H9 (cell line): ENCODE results near the gene ZNF540. TPM values are rescaled to one million over a fixed set of nuclear protein-coding genes. Genes with fewer than 3 reads are reported as not detected.
A peak's percentile ranks its signal among the peaks of the same experiment; 100 is the strongest.

Experiments used
- DNase-seq: peaks from one replicate; pipeline ENCODE4 v3.0.0-alpha.2; 2017
- H2AFZ ChIP-seq: one replicate; pipeline ENCODE4 v1.6.1; 2013; ENCODE audit warnings: mild to moderate bottlenecking, low read length, control low read depth, moderate library complexity
- H2AK5ac ChIP-seq: 2 replicates; pipeline ENCODE4 v1.6.1; 2013; ENCODE audit warnings: low read length, control low read depth, mixed read lengths; ENCODE audit not compliant: insufficient read length
- H2BK120ac ChIP-seq: one replicate; pipeline ENCODE4 v1.6.1; 2013; ENCODE audit warnings: low read depth, mild to moderate bottlenecking, low read length, control low read depth, inconsistent platforms; ENCODE audit not compliant: poor library complexity, severe bottlenecking
- H2BK12ac ChIP-seq: 2 replicates; pipeline ENCODE4 v1.6.1; 2013; ENCODE audit warnings: low read length, control low read depth, mixed read lengths, low read depth; ENCODE audit not compliant: insufficient read length
- H2BK15ac ChIP-seq: 2 replicates; pipeline ENCODE4 v1.6.1; 2013; ENCODE audit warnings: low read depth, low read length, control low read depth
- H2BK20ac ChIP-seq: one replicate; pipeline ENCODE4 v1.6.1; 2013; ENCODE audit warnings: low read depth, mild to moderate bottlenecking, low read length, control low read depth, inconsistent platforms; ENCODE audit not compliant: poor library complexity, severe bottlenecking
- H2BK5ac ChIP-seq: 2 replicates; pipeline ENCODE4 v1.6.1; 2013; ENCODE audit warnings: low read length, control low read depth, mixed read lengths; ENCODE audit not compliant: insufficient read length
- H3K14ac ChIP-seq: 2 replicates; pipeline ENCODE4 v1.6.1; 2013; ENCODE audit warnings: low read length, control low read depth; ENCODE audit not compliant: insufficient read depth
- H3K18ac ChIP-seq: 2 replicates; pipeline ENCODE4 v1.6.1; 2013; ENCODE audit warnings: low read depth, mild to moderate bottlenecking, mixed read lengths, low read length, control low read depth; ENCODE audit not compliant: insufficient read length
- H3K23ac ChIP-seq: 2 replicates; pipeline ENCODE4 v1.6.1; 2013; ENCODE audit warnings: low read length, control low read depth, mixed read lengths, low read depth; ENCODE audit not compliant: insufficient read length
- H3K23me2 ChIP-seq: 2 replicates; pipeline ENCODE4 v1.6.1; 2013; ENCODE audit warnings: low read depth, mild to moderate bottlenecking, mixed read lengths, low read length, control low read depth; ENCODE audit not compliant: insufficient read length, poor library complexity, severe bottlenecking
- H3K27ac ChIP-seq: 2 replicates; pipeline ENCODE4 v1.5.1; 2013; ENCODE audit warnings: low read length, control low read depth, mixed read lengths, low read depth; ENCODE audit not compliant: insufficient read length
- H3K27me3 ChIP-seq: 2 replicates; pipeline ENCODE4 v1.6.1; 2013; ENCODE audit warnings: low read length, control low read depth, inconsistent platforms; ENCODE audit not compliant: insufficient read depth
- H3K4ac ChIP-seq: 2 replicates; pipeline ENCODE4 v1.6.1; 2013; ENCODE audit warnings: low read depth, mild to moderate bottlenecking, control low read depth, inconsistent platforms, low read length, moderate library complexity
- H3K4me1 ChIP-seq: 2 replicates; pipeline ENCODE4 v1.6.1; 2013; ENCODE audit warnings: low read length, control low read depth, inconsistent platforms; ENCODE audit not compliant: insufficient read depth
- H3K4me2 ChIP-seq: 2 replicates; pipeline ENCODE4 v1.6.1; 2013; ENCODE audit warnings: low read length, control low read depth, mixed read lengths; ENCODE audit not compliant: insufficient read length, insufficient read depth
- H3K56ac ChIP-seq: 2 replicates; pipeline ENCODE4 v1.6.1; 2013; ENCODE audit warnings: low read depth, mild to moderate bottlenecking, mixed read lengths, low read length, control low read depth; ENCODE audit not compliant: insufficient read length
- H3K79me1 ChIP-seq: 2 replicates; pipeline ENCODE4 v1.6.1; 2013; ENCODE audit warnings: low read depth, mild to moderate bottlenecking, moderate library complexity, low read length, control low read depth, inconsistent platforms; ENCODE audit not compliant: insufficient read depth, poor library complexity, severe bottlenecking
- H3K79me2 ChIP-seq: 2 replicates; pipeline ENCODE4 v1.6.1; 2013; ENCODE audit warnings: low read length, control low read depth, inconsistent platforms; ENCODE audit not compliant: insufficient read depth
- H3K9ac ChIP-seq: 2 replicates; pipeline ENCODE4 v1.6.1; 2013; ENCODE audit warnings: low read length, control low read depth, mixed read lengths; ENCODE audit not compliant: insufficient read length; ENCODE audit errors: extremely low read depth
- H3K9me3 ChIP-seq: one replicate; pipeline ENCODE4 v1.6.1; 2013; ENCODE audit warnings: low read depth, low read length, inconsistent platforms; ENCODE audit not compliant: control insufficient read depth
- H3T11ph ChIP-seq: one replicate; pipeline ENCODE4 v1.6.1; 2013; ENCODE audit warnings: mild to moderate bottlenecking, low read length, control low read depth, inconsistent platforms
- H4K20me1 ChIP-seq: one replicate; pipeline ENCODE4 v1.6.1; 2013; ENCODE audit not compliant: control insufficient read depth, insufficient read length, insufficient read depth
- H4K5ac ChIP-seq: 2 replicates; pipeline ENCODE4 v1.6.1; 2013; ENCODE audit warnings: low read depth, mild to moderate bottlenecking, mixed read lengths, low read length, control low read depth; ENCODE audit not compliant: insufficient read length
- H4K8ac ChIP-seq: replicated peaks from 2 replicates; pipeline ENCODE4 v1.6.1; 2013; ENCODE audit warnings: low read length, control low read depth, mixed read lengths, low read depth; ENCODE audit not compliant: insufficient read length
- H4K91ac ChIP-seq: 2 replicates; pipeline ENCODE4 v1.6.1; 2013; ENCODE audit warnings: low read depth, mild to moderate bottlenecking, moderate library complexity, mixed read lengths, low read length, control low read depth; ENCODE audit not compliant: insufficient read length
- H3K27ac Mint-ChIP-seq, 3 experiments: 2 replicates in 2 of 3; 3 replicates in 1 of 3; pipeline ENCODE4 v1.8.0; 2020 to 2021; ENCODE audit warnings: mixed read lengths in 3 of 3, mild to moderate bottlenecking in 1 of 3, moderate library complexity in 1 of 3
- H3K27me3 Mint-ChIP-seq: 2 replicates; pipeline ENCODE4 v1.8.0; 2021; ENCODE audit warnings: low read depth, mild to moderate bottlenecking, moderate library complexity, mixed read lengths
- H3K36me3 Mint-ChIP-seq, 3 experiments: 2 replicates in 2 of 3; 3 replicates in 1 of 3; pipeline ENCODE4 v1.8.0; 2020 to 2021; ENCODE audit warnings: low read depth in 3 of 3, mixed read lengths in 3 of 3; ENCODE audit not compliant: insufficient read depth in 1 of 3
- H3K4me1 Mint-ChIP-seq, 2 experiments: 2 replicates each; pipeline ENCODE4 v1.8.0; 2020; ENCODE audit warnings: mixed read lengths in 2 of 2
- H3K4me3 Mint-ChIP-seq, 2 experiments: 2 replicates in 1 of 2; 3 replicates in 1 of 2; pipeline ENCODE4 v1.8.0; 2020 to 2021; ENCODE audit warnings: mild to moderate bottlenecking in 2 of 2, mixed read lengths in 2 of 2, moderate library complexity in 1 of 2
- H3K9me3 Mint-ChIP-seq, 2 experiments: 2 replicates in 1 of 2; 3 replicates in 1 of 2; pipeline ENCODE4 v1.8.0; 2020; ENCODE audit warnings: mild to moderate bottlenecking in 2 of 2, mixed read lengths in 2 of 2, moderate library complexity in 1 of 2
- CTCF ChIP-seq: fragments of 200-600 bp; sonication (generic); conservative IDR thresholded peaks from 3 replicates; pipeline ENCODE4 v1.8.0; 2021; ENCODE audit warnings: antibody characterized with exemption, mild to moderate bottlenecking
- WGBS: extraction: QIAGEN DNeasy Blood & Tissue Kit; methylation state at CpG from one replicate; pipeline ENCODE4 v1.1.7; 2013; ENCODE audit warnings: missing lambda C conversion rate, low lambda C conversion rate, mixed read lengths; ENCODE audit not compliant: insufficient read length; ENCODE audit errors: extremely low coverage; 5-methylcytosine and 5-hydroxymethylcytosine counted together
- total RNA-seq: library from RNA; stranded (reverse); gene quantifications from 2 replicates; pipeline ENCODE4 v1.2.1, GENCODE V29; 2021

The ZNF540 gene
- total RNA-seq, 1 experiment from 2014 or later: 0.20 TPM

GRCh38 chr19:37551129-37551993 is 43.3 kb upstream of the ZNF540 start:
- no peaks in the 10 kb centered on the region for H3K4me1 ChIP-seq
- no peak overlapping the region for H2BK5ac ChIP-seq
- WGBS: no CpG with 5 or more reads among the region's 65 CpGs
- H3K79me1 ChIP-seq: no peaks in the 10 kb centered on the region
- H3K23ac ChIP-seq: no peak overlapping the region
- Mint-ChIP-seq H3K27ac (no peak overlapping the region), H3K4me1 (no peaks in the 10 kb centered on the region), H3K27me3 (peaks cover 2% of the 10 kb centered on the region; the same call in 1 of the 2 replicates), H3K36me3 (peaks cover 48 to 71% (median 59%) of the 10 kb centered on the region in 3 experiments), H3K9me3 (peaks cover 82 to 85% of the 10 kb centered on the region in 2 experiments), H3K4me3 (no peak overlapping the region)
- no peak overlapping the region for H3K14ac ChIP-seq
- no peak overlapping the region for H4K5ac ChIP-seq
- H3K4me2 ChIP-seq: no peak overlapping the region
- peak; percentile 50; the same call in 2 of the 3 replicates for TF ChIP-seq CTCF
- no peak overlapping the region for H4K8ac ChIP-seq
- no peak overlapping the region for H3K27ac ChIP-seq
- H2BK20ac ChIP-seq: no peak overlapping the region
- no peak overlapping the region for H3K18ac ChIP-seq
- peaks cover 53% of the 10 kb centered on the region for H3K9me3 ChIP-seq
- no peaks in the 10 kb centered on the region for H3K79me2 ChIP-seq
- no peaks in the 10 kb centered on the region for H3K23me2 ChIP-seq
- H3K56ac ChIP-seq: no peak overlapping the region
- H3T11ph ChIP-seq: no peak overlapping the region
- no peak overlapping the region for H2BK12ac ChIP-seq
- no peak overlapping the region for H2BK15ac ChIP-seq
- H2AK5ac ChIP-seq: no peak overlapping the region
- H3K4ac ChIP-seq: no peak overlapping the region
- no peak overlapping the region for H3K9ac ChIP-seq
- H4K20me1 ChIP-seq: no peaks in the 10 kb centered on the region
- no peak overlapping the region for H2BK120ac ChIP-seq
- no peak for DNase-seq
- no peak overlapping the region for H2AFZ ChIP-seq
- H3K27me3 ChIP-seq: no peaks in the 10 kb centered on the region
- no peak overlapping the region for H4K91ac ChIP-seq
